NCI-H2227 (cell line): ENCODE results near the gene SEC24C.
"Not testable (repeated sequence)": the region's sequence is repeated elsewhere in the genome, so short reads cannot be mapped to it uniquely, and the experiment has no call there.

Source experiments
- DNase-seq: peaks from one replicate; lab custom pipeline; 2025; ENCODE audit not compliant: unreplicated experiment; lab: John Stamatoyannopoulos, UW

Gene SEC24C

GRCh38 chr10:73768881-73769280 lies 24.7 kb downstream of the SEC24C start:
- no peak for DNase-seq

GRCh38 chr10:73769396-73769795 lies 25.2 kb downstream of the SEC24C start:
- DNase-seq = no peak

- DNase-seq = peak; percentile 63
These were observed 27.6 kb downstream of the SEC24C start for GRCh38 chr10:73771722-73772280.

GRCh38 chr10:73772281-73773151 lies 28.3 kb downstream of the SEC24C start:
- peak; percentile 84 for DNase-seq

GRCh38 chr10:73773152-73773879 lies 29.1 kb downstream of the SEC24C start:
- no peak for DNase-seq

GRCh38 chr10:73774637-73775036 lies 30.5 kb downstream of the SEC24C start:
- DNase-seq = peak; percentile 6

GRCh38 chr10:73779018-73779417 lies 34.8 kb downstream of the SEC24C start:
- DNase-seq = no peak

- no peak for DNase-seq
These were observed 35.5 kb downstream of the SEC24C start for GRCh38 chr10:73779539-73780197.

GRCh38 chr10:73780301-73780700 lies 36.1 kb downstream of the SEC24C start:
- DNase-seq = no peak

- DNase-seq = no peak
These were observed 36.8 kb downstream of the SEC24C start for GRCh38 chr10:73780966-73781365.

- DNase-seq = no peak
These were observed 37.3 kb downstream of the SEC24C start for GRCh38 chr10:73781548-73781878.

- DNase-seq = peak; percentile 90
These were observed 37.9 kb downstream of the SEC24C start, which contains the start of gene CHCHD1 for GRCh38 chr10:73781879-73782748. Gene CHCHD1 (plus strand): TSS chr10:73782048. CDS start chr10:73782076, 28 bp downstream.

- DNase-seq = no peak
These were observed 38.5 kb downstream of the SEC24C start for GRCh38 chr10:73782749-73783085.

GRCh38 chr10:73785211-73785720 lies 41.1 kb downstream of the SEC24C start, which contains the start of gene ZSWIM8:
Gene ZSWIM8 (plus strand): TSS chr10:73785606. CDS start chr10:73785879, 273 bp downstream.
- peak; percentile 89 for DNase-seq

GRCh38 chr10:73785721-73786511 lies 41.7 kb downstream of the SEC24C start:
- peak; percentile 43 for DNase-seq

- DNase-seq = no peak
These were observed 42.3 kb downstream of the SEC24C start for GRCh38 chr10:73786512-73786885.

GRCh38 chr10:73787031-73787800 lies 43.0 kb downstream of the SEC24C start:
- DNase-seq = not testable (repeated sequence)

- no peak for DNase-seq
These were observed 44.9 kb downstream of the SEC24C start for GRCh38 chr10:73788864-73789658.
